DMS79 treated with DMSO at 0.1 percent for 48 hours (cell line): Measurements from ENCODE around the gene ELMO1.

Experiments used
- DNase-seq: peaks from one replicate; lab custom pipeline; 2025; lab: John Stamatoyannopoulos, UW

Gene ELMO1

DNA sequence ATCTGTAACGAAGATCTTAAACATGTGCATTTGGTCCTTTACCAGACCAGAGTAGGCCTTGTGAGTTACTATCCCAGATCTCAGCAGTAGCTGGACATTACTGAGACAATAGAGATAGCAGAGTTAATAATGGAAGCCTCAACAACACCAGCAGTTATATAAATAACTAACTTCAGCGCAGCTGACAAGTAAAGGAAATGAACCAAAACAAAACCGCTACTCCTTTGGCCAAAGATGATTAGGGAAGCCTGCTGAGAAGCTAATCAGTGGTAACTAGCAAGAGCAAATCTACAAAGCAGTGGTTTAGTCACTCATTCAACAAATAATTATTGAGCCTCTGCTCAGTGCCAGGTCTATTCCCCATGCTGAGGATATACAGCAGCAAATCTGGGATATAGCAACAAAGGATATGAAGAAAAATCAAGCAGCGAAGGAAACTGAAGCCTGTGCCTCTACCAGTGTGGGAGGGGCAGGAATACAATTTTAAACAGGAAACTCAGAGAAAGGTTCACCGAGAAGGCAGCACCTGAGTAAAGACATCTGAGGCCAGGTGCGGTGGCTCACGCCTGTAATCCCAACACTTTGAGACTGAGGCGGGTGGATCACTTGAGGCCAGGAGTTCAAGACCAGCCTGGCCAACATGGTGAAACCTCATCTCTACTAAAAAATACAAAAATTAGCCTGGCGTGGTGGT is 103.6 kb downstream of the ELMO1 start:
- DNase-seq, result no peak

DNA sequence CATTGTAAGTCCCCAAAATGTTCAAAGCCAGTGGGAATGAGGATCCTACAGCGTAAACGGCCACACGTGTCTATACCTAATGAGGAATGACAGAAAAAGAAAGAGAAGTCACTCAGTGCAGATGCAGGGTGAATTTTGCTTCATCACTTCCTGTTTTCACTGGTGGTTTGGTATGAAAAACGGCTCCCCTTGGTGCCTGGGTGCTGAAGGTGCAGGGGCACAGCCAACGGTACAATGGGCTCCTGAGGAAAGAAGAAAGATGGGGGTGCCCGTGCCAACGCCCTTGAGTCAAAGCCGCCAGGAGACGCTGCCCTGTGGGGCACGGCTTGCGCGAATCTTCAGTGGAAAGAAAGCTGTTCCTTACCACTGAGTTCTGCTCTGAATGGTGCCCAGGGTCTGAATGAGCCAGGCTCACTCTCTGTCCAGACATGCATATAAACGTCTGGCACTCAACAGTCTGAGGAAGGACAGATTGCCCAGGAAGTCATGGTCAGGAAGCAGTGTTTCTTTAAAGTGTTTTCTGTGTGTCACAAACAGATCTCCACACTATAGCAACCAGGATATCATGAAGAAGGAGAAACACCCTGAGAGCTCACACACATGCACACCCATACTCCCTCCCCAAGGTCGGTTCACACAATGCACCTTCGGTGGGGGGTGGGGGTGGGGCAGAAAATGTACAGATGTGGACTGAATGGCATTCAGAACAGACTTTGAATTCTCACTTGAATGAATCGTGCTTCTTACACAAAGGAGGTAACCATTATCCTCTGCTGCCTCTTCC is 105.8 kb downstream of the ELMO1 start:
- DNase-seq, result no peak

DNA sequence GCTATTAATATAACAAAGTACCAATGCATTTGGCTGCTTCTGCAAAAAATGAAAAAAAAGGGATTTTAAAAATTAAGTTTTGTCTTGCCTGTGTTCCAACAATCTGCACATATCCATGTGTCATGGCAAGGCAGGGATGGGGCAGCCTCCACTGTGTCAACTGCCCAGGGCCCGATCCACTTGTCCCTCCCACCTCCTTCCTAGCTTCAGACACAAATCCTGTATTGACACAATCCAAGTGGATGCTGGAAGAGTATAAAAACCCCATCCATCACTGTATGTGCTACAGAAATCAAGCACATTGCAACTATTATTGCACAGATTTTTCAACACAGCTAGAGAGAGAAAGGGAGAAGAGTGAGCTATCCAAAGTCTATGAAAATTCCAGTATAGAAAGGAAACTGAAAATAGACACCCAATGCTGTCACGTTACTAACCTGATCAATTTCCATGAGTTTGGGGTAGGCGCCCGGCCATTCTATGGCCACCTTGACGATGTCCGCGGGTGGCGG is 106.4 kb downstream of the ELMO1 start:
- DNase-seq, result no peak

DNA sequence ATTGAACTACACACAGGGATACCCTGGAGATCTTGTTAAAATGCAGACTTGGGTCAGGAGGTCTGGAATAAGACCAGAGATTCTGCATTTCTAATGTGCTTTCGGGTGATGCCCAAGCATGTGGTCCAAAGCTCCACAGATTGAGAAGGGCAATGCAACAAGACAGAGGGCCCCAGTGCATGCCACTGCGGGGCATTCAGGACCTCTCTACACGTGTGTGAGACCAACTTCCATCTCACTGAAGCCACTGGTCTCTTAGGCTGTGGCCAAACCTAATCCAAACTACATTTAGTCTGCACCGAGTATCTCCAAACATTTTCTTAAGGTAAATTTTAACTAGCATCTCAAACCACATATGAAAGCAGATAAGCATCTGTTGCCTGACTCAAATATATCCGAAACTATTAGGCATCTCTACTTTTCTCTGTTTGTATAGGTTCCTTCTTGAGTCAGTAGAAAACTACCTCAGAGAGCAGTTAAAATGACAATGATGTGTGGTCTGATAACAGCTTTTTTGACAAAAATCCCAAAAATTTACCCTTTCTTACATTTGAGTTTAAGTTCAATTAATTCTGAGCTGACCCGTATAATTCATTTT is 107.5 kb downstream of the ELMO1 start:
- DNase-seq, result no peak

DNA sequence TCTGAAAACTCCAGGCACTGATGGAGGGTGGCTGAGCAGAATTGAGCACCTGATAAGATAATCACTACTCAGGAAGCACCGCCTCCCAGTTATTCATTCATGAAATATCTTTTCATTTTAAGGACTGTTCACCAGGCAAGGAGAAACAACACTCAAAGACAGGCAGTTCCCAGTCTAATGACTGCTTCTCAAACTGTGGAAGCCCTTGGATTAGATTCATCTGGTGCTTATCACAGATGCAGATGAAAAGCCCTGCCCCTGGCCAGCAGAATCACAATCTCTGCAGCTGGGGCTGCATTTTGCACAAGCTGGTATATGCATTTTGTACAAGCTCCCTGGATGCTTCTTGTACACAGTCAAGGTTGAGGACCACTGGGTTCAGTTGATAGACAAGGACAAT is 109.7 kb downstream of the ELMO1 start:
- DNase-seq, result no peak

DNA sequence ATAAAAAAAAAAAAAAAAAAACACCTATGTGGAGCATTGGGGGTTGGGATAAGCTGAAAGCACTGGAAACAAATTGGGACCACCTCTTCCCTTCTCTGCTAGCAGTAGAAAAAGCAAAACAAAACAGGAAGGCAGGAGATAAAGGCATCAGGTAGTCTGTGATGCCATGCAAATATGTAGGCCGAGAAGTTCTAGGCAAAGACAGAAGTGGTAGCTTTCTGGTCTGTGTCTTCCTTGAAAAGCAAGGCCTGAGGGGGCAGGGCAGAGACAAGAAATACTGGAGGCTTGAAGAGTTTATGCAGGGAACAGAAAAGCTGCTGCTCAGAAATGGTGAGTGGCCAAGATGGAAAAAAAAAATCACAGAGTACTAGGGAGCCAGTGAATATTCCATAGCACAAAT is 111.1 kb downstream of the ELMO1 start:
- DNase-seq, result no peak

DNA sequence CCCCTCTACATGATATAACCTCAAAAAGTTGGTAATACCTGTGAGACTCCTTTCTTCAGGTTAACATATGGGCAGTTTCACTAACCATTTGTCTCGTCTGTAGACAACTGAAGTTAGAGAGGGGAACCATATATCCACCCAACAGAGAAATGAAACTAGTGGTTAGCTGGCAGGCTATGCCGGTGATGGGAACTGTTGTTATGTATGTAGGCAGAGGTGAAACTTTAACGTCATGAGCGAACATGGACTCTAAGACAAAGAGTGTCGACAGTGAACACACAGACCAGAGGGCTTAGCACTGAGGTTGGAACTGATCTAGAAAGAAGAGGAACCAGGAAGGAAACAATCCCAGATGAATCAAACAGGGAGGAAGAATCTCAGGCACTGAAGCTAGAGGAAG is 112.4 kb downstream of the ELMO1 start:
- no peak for DNase-seq

DNA sequence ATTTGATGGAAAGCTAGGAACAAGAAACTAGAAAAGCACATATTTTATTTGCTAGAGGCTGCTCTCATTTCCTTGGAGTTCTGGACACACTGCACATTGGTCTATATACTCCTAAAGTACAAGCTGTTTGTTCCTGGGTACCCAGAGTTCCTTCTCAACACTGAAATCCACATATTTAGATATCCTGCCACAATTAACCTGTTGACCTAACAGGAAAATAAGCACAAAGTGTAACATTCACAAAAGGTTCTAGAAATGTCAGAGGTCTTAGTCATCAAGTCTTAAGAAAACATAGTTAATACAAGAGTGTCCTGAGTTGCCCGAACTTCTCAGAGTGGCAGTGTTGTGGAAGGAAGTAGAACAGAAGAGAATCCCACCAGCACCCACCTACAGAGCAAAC is 115.6 kb downstream of the ELMO1 start:
- no peak for DNase-seq

DNA sequence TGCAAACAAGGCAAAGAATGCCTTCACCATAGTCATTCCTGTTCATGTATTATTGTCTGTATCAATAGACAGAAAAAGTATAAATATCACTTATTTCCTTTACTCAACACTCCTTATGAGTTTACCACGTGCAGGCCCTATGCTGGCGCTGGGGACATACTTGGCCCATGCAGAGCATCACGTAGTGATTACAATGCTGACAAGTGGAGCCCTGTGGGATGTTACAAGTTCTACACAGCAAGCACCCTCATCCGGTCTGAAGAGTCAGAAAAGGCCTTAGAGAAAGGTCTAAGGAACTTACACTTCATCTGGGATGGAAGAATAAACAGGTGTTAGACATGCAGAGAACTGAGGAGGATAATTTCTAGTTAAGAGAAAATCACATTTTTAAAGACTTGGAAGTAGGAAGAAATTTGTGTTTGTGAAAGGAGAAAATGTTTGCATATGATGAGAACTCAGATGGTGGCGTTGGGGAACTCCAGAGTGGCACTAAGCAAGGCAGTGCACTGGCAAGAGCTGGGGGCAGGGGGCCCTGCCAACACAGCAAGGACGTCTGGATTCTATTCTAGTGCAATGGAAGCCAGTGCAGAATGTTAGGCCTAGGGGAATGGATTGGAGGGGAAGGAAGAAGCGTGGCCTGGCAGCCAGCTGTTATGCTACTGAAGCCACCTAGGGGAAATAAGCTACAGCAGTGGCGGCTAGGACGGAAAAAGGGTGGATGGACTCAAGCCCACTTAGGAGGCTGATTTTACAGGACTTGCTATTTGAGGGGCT is 116.2 kb downstream of the ELMO1 start:
- DNase-seq, result no peak

DNA sequence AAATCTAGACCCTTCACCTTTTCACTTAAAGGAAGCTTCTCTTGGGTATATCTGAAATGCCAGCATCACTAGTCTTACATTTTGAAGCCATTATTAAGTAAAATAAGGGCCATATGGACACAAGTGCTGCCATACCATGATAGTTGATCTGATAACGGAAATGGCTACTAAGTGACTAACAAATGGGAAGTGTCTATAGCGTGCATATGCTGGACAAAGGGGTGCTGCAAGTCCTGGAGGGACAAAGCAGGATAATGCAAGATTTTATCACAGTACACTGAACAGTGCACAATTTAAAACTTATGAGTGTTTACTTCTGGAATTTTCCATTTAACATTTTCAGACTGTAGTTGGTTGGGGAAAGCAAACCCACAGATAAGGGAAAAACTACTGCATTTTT is 117.9 kb downstream of the ELMO1 start:
- DNase-seq, result no peak

DNA sequence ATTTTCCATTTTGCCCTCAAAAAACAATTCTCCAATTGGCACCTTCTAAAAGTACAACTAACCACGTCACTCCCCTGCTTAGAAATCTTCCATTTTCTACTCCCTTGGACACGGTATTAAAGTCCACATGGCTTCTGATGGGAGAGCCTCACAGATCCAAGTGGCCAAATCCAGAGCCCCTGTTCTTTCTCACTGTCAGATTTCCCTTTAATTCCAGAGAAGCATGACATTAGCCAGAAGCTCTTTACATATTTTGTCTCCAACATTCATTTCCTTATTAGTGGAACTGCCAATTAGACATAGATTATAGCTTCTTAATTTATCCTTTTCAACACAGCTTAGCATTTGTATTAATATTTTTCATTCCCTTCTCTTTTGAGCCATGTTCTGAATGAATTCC is 118.7 kb downstream of the ELMO1 start:
- no peak for DNase-seq

DNA sequence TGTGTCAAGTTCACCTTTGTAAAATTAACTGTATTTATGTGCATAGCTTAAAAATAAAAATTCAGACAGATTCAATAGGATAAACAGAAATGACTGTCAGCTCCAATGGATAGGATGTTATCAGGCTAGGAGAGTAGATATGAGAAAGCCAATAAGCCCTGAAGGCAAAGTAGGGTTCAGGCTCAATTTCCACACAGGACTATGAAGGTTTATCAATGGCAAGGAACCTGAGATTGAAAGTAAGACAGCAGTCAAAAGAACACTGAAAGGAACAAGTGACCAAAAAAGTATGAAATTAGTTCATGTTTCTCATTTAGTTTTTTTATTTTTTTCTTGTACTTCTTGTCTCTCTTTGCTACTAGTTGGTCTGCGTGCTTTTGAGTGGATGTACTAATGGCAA is 121.4 kb downstream of the ELMO1 start:
- DNase-seq, result no peak

DNA sequence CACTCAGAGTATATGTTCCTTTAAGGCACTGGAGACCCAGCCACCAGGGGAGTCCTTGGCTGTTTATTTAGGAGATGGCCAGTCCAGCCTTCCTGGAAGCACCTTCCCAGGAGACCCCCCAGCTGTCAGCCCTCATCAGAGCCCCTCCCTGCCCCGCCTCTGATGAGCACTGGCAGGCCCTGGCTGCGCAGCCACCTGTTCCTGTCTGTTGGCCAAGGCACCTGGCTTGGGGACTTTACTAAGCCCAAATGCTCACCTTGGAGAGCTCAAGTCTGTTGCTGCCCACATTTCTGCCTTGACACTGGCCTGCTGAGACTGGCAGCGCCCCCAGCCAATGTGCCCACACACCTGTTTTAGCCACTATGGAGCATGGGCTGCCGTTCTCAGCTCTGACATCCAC is 124.7 kb downstream of the ELMO1 start:
- DNase-seq, result no peak

DNA sequence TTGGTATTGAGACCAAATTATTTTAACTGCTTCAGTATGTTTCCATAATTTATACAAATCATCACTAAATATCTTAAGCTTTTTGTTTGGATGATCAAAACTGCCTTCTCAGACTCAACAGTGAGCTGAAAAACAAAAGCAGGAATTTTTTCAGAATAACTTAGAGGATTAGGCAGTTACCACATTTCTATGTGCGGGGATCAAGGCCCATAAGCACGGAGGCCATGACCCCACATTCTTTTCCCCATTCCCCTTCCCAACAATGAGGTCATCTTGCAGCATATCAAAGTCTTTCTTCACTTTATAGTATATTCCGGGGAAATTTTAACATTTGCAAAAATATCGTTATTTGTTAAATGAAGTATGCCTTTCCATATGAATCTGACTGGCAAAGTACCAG is 125.8 kb downstream of the ELMO1 start:
- no peak for DNase-seq

DNA sequence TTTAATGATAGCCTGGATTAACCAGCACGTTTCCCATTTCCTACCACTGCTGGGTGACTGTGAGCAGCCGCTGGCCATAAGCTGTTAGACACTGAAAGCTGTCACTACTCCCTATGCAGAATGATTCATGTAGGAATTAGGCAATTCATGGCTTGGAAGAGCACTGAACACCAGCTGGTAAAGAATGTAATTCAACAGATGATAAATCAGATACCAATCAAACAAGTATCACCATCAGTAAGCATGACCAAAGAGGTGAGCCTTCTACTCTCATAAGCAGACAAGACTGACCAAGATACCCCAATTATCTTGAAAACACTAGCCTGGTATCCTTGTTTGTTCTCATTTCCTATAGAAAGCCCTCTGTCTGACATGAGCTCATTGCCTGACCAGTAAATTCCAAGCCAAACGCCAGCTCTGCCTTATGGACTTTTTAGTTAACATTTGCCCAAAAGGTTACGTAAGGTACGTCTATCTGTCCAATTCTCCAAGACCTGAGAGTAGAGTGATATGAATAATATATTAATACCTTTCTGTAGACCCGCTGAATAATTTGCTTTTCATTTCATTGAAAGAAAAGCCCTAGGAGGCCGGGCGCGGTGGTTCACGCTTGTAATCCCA is 127.7 kb downstream of the ELMO1 start:
- DNase-seq, result no peak

DNA sequence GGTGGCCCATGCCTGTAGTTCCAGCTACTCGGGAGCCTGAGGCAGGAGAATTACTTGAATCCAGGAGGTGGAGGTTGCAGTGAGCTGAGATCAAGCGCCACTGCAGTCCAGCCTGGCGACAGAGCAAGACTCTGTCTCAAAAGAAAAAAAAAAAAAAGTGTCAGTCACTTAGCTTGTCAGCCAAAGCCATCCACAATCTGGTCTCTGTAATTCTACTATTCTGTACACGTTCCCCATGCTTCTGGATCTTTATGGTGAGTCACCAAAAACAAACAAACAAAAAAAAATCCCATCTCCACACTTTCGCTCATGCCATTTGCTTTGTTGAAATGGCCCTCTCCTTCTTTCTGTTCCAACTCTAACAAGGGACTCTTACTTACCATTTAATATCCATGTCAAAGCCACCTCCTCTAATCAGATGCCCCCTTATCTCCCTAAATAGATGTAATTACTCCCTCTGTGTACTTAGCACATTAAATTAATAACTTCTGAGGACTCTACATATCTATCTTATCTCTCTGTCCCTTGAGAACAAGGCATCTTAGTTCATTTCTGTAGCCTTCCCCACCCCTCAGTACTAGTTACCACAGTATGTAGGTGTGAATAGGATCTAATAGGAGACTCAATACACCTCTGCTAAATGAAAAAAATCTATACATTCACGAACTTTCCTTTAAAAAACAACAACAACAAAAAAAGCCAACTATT is 128.4 kb downstream of the ELMO1 start:
- DNase-seq, result no peak

DNA sequence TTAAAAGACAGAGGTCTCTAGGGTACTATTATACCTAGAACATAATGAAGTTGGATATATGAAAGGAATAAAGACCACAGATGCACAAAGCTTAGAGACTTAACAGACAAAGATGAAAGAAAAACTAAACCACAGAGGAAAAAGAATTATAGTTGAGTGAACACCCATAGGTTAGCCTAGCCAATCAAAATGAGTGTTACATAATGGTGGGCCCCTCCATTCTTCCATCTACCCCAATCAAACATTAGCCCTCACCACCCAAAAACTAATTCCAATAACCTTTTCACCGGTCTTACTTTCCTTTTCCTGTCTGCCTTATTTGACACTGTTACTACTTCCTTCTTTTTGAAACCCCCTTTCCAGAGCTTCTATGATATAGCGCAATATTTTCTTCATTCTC is 130.1 kb downstream of the ELMO1 start:
- DNase-seq, result no peak

DNA sequence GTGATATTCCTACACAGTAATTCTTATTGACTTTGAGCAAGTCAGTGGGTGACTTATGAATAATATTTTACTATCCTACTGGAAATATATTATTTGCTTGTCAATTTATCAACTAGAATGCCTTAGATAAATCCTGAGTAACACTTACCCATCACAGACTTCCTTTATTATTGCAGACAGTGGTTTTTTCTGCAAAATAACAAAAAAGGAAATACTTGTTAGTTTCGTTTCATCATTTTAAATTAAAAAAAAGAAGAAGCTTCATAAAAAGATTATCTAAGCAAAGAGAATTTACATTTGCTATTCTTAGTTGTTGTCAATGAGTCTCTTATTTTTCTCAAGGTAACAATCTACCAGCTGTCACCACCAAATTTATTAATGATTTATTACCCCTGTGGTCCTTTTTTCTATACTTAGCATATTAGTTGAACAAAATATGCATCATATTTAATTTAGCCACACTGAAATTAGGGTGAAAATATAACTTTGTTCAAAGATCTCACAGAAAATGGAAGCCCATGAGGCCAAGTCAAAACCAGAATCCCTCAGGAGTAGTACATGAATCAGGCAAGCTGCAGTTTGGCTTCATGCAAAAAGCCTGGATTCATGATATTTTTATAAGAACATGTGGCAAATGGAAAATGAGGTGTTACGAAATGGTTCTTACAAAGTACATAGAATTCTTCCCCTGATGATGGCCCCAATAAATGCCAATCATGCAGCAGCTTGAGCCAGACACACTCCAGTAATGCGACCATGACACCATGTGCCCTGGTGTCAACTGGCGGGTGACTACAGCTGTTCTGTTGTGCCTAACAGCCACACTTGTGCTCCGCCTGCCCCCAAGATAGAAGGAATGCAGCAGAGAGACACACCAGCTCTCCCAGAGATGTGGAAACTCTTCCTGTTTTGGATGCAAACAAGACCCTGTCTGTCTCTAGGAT is 132.6 kb downstream of the ELMO1 start:
- no peak for DNase-seq

DNA sequence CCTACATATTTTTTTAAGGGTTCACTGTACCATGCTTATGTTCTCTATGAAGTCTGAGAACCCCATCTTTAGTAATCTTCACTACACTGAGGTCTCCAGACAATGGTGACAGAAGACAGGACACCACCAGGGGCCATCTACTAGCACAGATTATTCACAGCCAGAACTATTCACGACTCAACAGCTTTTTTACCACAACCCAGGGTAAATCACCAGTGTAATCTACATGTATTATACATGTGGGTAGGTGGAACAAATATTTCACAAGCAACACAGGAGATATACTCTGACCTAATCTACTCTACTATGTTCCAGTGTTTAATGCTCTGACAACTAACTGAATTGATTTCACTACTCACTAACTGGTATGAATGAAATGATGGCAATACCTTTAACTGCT is 136.1 kb downstream of the ELMO1 start:
- no peak for DNase-seq

DNA sequence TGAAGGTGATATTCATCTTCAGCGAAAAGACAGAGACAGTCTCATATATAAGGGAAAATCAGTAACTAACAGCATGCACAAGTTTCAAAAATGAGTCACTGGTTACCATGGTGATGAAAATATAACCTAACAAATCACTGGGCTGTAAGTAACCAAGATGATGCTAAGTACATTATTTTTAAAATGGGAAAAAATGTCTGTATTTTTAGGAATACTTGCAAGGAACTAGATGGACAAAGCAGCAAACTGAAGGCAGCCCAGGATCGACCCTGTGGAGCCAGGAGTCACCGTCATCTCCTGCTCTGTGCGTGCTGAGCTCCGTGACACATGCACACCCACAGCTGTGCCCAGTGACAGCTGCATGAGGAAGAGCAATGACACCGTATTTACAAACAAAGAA is 137.3 kb downstream of the ELMO1 start:
- no peak for DNase-seq
